Measurements from ENCODE around the gene PCIF1. TPM values are rescaled to one million over a fixed set of nuclear protein-coding genes. Genes with fewer than 3 reads are reported as not detected.
"Not testable (repeated sequence)": the region's sequence is repeated elsewhere in the genome, so short reads cannot be mapped to it uniquely, and the experiment has no call there.

Gene PCIF1
- total RNA-seq, 1 donor from 2014 or later = 9.5 TPM

- Histone ChIP-seq H2AFZ (replicated peaks) (no peak overlapping the region), H3F3A (ENCODE audit: low read depth) (no peaks in the 10 kb centered on the region), H3K4me3 (no peak overlapping the region), H3K4me2 (no peak overlapping the region), H3K27ac (no peak overlapping the region), H4K20me1 (ENCODE audit: low read depth) (no peaks in the 10 kb centered on the region), H3K9ac (no peak overlapping the region), H3K27me3 (no peaks in the 10 kb centered on the region), H3K36me3 (no peaks in the 10 kb centered on the region), H3K9me3 (ENCODE audit: low read depth) (no peaks in the 10 kb centered on the region), H3K4me1 (no peaks in the 10 kb centered on the region), H3K79me2 (ENCODE audit: low read depth) (no peaks in the 10 kb centered on the region)
- TF ChIP-seq CTCF (IDR thresholded peaks at IDR 0.05) (no peak), EZH2phosphoT487 (IDR thresholded peaks at IDR 0.05) (no peak), EZH2 (IDR thresholded peaks at IDR 0.05) (no peak)
- H3K36me3 Mint-ChIP-seq = no peaks in the 10 kb centered on the region
- peaks cover 3% of the 10 kb centered on the region for H3K27me3 Mint-ChIP-seq (ENCODE audit: insufficient read depth, low read depth)
- H3K27ac Mint-ChIP-seq = no peak overlapping the region
- H3K4me3 Mint-ChIP-seq = no peak overlapping the region
- DNase-seq (ENCODE audit: low spot score) = no peak
- H3K4me1 Mint-ChIP-seq = peaks cover 8% of the 10 kb centered on the region
- no peaks in the 10 kb centered on the region for H3K9me3 Mint-ChIP-seq
Observed at GRCh38 chr20:45994761-45995493, 60.4 kb downstream of the PCIF1 start.

DNA sequence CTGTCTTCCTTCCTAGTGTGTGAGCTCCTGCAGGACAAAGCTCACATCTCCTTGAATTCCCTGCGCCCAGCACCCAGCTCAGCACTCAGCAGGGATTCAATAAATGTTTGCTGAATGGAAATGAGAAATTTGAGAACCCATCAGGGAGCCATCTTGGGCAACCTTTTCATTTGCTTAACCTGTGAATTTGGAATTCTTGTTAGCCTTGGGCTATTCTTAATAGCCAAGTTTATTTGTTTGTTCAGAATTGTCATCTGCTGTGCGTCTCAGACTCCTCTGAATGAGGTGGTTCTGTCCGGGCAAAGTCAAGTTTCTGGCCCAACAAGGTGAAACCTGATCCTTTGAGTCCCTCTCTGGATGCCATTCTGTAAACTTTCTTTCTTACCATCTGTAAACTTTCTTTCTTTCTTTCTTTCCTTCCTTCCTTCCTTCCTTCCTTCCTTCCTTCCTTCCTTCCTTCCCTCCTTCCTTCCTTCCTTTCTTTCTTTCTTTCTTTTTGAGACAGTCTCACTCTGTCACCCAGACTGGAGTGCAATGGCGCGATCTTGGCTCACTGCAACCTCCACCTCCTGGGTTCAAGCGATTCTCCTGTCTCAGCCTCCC lies 61.1 kb downstream of the PCIF1 start:
- H3K36me3 Mint-ChIP-seq; H4K20me1 ChIP-seq (ENCODE audit: low read depth); H3K4me3 ChIP-seq; H3K27me3 ChIP-seq; DNase-seq (ENCODE audit: low spot score); H3K27me3 Mint-ChIP-seq (ENCODE audit: insufficient read depth, low read depth); H3K4me2 ChIP-seq; H3K27ac ChIP-seq; H3K27ac Mint-ChIP-seq; H3K4me3 Mint-ChIP-seq; H3K79me2 ChIP-seq (ENCODE audit: low read depth); H3F3A ChIP-seq (ENCODE audit: low read depth); H3K9me3 Mint-ChIP-seq; H2AFZ ChIP-seq (replicated peaks); H3K4me1 ChIP-seq; H3K36me3 ChIP-seq; H3K9ac ChIP-seq; H3K9me3 ChIP-seq (ENCODE audit: low read depth): not testable (repeated sequence)
- H3K4me1 Mint-ChIP-seq = peaks cover 12% of the 10 kb centered on the region

DNA sequence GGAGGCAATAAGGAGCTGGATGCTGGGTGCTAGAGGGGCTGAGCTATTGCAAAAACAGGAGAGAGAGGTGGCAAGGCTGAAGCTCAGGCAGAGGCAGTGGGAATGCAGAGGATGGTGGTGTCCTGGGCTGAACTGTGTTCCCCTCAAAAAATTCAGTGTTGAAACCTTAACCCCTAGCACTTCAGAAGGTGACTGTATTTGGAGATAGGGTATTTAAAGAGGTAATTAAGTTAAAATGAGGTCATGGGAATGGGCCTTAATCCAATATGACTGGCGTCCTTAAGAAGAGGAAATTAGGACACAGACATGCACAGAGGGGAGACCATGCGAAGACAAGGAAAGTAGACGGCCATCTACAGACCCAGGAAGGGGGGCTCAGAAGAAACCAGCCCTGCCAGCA lies 62.7 kb downstream of the PCIF1 start:
- Histone ChIP-seq H3K9ac (no peak overlapping the region), H3F3A (ENCODE audit: low read depth) (no peaks in the 10 kb centered on the region)
- peaks cover 17% of the 10 kb centered on the region for H3K4me1 Mint-ChIP-seq

More for the DNA sequence above, 62.7 kb downstream of the PCIF1 start:
- no peak overlapping the region for H3K4me2 ChIP-seq
- no peaks in the 10 kb centered on the region for H4K20me1 ChIP-seq (ENCODE audit: low read depth)
- no peak for TF ChIP-seq EZH2 (IDR thresholded peaks at IDR 0.05)
- no peaks in the 10 kb centered on the region for H3K79me2 ChIP-seq (ENCODE audit: low read depth)
- Mint-ChIP-seq H3K4me3 (no peak overlapping the region), H3K36me3 (no peaks in the 10 kb centered on the region), H3K27ac (peak overlapping the region; percentile 22), H3K9me3 (no peaks in the 10 kb centered on the region), H3K27me3 (ENCODE audit: insufficient read depth, low read depth) (peaks cover 3% of the 10 kb centered on the region)
- DNase-seq (ENCODE audit: low spot score) = no peak
- H3K27me3 ChIP-seq = no peaks in the 10 kb centered on the region
- H2AFZ ChIP-seq (replicated peaks) = no peak overlapping the region
- H3K4me1 ChIP-seq = peaks cover 5% of the 10 kb centered on the region
- no peaks in the 10 kb centered on the region for H3K9me3 ChIP-seq (ENCODE audit: low read depth)
- H3K4me3 ChIP-seq = no peak overlapping the region
- H3K36me3 ChIP-seq = no peaks in the 10 kb centered on the region
- H3K27ac ChIP-seq = no peak overlapping the region

Other genes with a start within 250 kb of the PCIF1 start
- not detected in 2 replicates for gene WFDC13, start 232.6 kb upstream of the PCIF1 start, total RNA-seq (ENCODE audit: low replicate concordance)
- gene WFDC10B, start 229.7 kb upstream of the PCIF1 start, total RNA-seq (ENCODE audit: low replicate concordance) = not detected in 2 replicates
- not detected in 2 replicates for gene SPINT4, start 212.3 kb upstream of the PCIF1 start, total RNA-seq (ENCODE audit: low replicate concordance)
- not detected in 2 replicates for gene WFDC3, start 142.8 kb upstream of the PCIF1 start, total RNA-seq (ENCODE audit: low replicate concordance)
- 23.8 and 26.3 TPM in 2 replicates for gene DNTTIP1, start 142.7 kb upstream of the PCIF1 start, total RNA-seq (ENCODE audit: low replicate concordance)
- gene UBE2C, start 122.0 kb upstream of the PCIF1 start, total RNA-seq (ENCODE audit: low replicate concordance) = 325 and 442 TPM in 2 replicates
- gene TNNC2, start 107.4 kb upstream of the PCIF1 start, total RNA-seq (ENCODE audit: low replicate concordance) = 0.81 TPM in 1 of 2 replicates, not detected in the other
- 12.2 and 18.9 TPM in 2 replicates for gene SNX21, start 100.9 kb upstream of the PCIF1 start, total RNA-seq (ENCODE audit: low replicate concordance)
- 13.4 and 26.1 TPM in 2 replicates for gene ACOT8, start 77.3 kb upstream of the PCIF1 start, total RNA-seq (ENCODE audit: low replicate concordance)
- 3.7 and 5.4 TPM in 2 replicates for gene ZSWIM3, start 77.1 kb upstream of the PCIF1 start, total RNA-seq (ENCODE audit: low replicate concordance)
- gene ZSWIM1, start 53.5 kb upstream of the PCIF1 start, total RNA-seq (ENCODE audit: low replicate concordance) = 10.7 and 16.6 TPM in 2 replicates
- gene SPATA25, start 47.1 kb upstream of the PCIF1 start, total RNA-seq (ENCODE audit: low replicate concordance) = 0.43 and 0.54 TPM in 2 replicates
- 0.24 and 1.2 TPM in 2 replicates for gene NEURL2, start 43.5 kb upstream of the PCIF1 start, total RNA-seq (ENCODE audit: low replicate concordance)
- gene CTSA, start 43.3 kb upstream of the PCIF1 start, total RNA-seq (ENCODE audit: low replicate concordance) = 15.1 and 30.9 TPM in 2 replicates
- gene PLTP, start 22.5 kb upstream of the PCIF1 start, total RNA-seq (ENCODE audit: low replicate concordance) = 22.3 and 54.4 TPM in 2 replicates
- 7.2 and 17.4 TPM in 2 replicates for gene ZNF335, start 37.5 kb downstream of the PCIF1 start, total RNA-seq (ENCODE audit: low replicate concordance)
- gene MMP9, start 74.2 kb downstream of the PCIF1 start, total RNA-seq (ENCODE audit: low replicate concordance) = 0.15 TPM in 1 of 2 replicates, not detected in the other
- gene SLC12A5, start 94.5 kb downstream of the PCIF1 start, total RNA-seq (ENCODE audit: low replicate concordance) = 0.37 and 0.77 TPM in 2 replicates
- gene NCOA5, start 155.3 kb downstream of the PCIF1 start, total RNA-seq (ENCODE audit: low replicate concordance) = 10.3 and 18.4 TPM in 2 replicates
- 11.0 and 14.0 TPM in 2 replicates for gene CD40, start 183.6 kb downstream of the PCIF1 start, total RNA-seq (ENCODE audit: low replicate concordance)